GM12878 (cell line): ENCODE results near the gene DNMBP. TPM values are rescaled to one million over a fixed set of nuclear protein-coding genes. Genes with fewer than 3 reads are reported as not detected.

Experiments used
- ATAC-seq: fragments of 200-7000 bp; cut with Tn5 transposase; 3 replicates; pipeline ENCODE4 v1.9.1; 2020; ENCODE audit warnings: mild to moderate bottlenecking, moderate library complexity
- BruUV-seq: library from RNA; stranded (reverse); fragments of 400-500 nt; replicated peaks from 2 replicates; lab custom pipeline; 2021; lab: Mats Ljungman, UMichigan
- CTCF ChIA-PET: fragments of 300-600 bp; sonication (Branson Sonifier 250); formaldehyde crosslinking; extraction: SDS; loops from one replicate; lab custom pipeline; 2021; ENCODE audit warnings: inconsistent platforms; lab: Yijun Ruan, JAX
- POLR2A ChIA-PET: fragments of 350-600 bp; formaldehyde crosslinking; extraction: SDS; loops from one replicate; lab custom pipeline; 2021; ENCODE audit warnings: inconsistent platforms; lab: Charles Lee
- RAD21 ChIA-PET: fragments of 300-600 bp; sonication (Branson Sonifier 250); formaldehyde crosslinking; loops from one replicate; lab custom pipeline; 2023; ENCODE audit warnings: antibody characterized with exemption; ENCODE audit not compliant: unreplicated experiment; lab: Charles Lee
- SMC1A ChIA-PET: fragments of 300-600 bp; sonication (Branson Sonifier 250); formaldehyde crosslinking; loops from one replicate; lab custom pipeline; 2023; ENCODE audit not compliant: unreplicated experiment, uncharacterized antibody; lab: Charles Lee
- DNase-seq: peaks from one replicate; pipeline ENCODE4 v3.0.0-alpha.2; 2011; ENCODE audit warnings: low read depth, low spot score
- FAIRE-seq: peaks from 3 replicates; lab custom pipeline; 2011; peaks lifted over from hg19 to GRCh38; lab: Jason Lieb, UNC
- H2AFZ ChIP-seq: 2 replicates; pipeline ENCODE4 v1.6.0; 2011; ENCODE audit warnings: low read depth, low read length, control low read depth; ENCODE audit not compliant: control insufficient read depth
- H3K27ac ChIP-seq: 2 replicates; pipeline ENCODE4 v1.5.1; 2011; ENCODE audit warnings: control low read depth; ENCODE audit not compliant: control insufficient read depth, insufficient read depth
- H3K27me3 ChIP-seq, 2 experiments: replicated peaks in 1 of 2; 2 replicates each; pipeline versions ENCODE4 v1.6.0 to v1.6.1; 2011; ENCODE audit warnings: low read length in 1 of 2; ENCODE audit not compliant: control insufficient read depth in 2 of 2, insufficient read depth in 2 of 2
- H3K36me3 ChIP-seq, 2 experiments: 2 replicates each; pipeline ENCODE4 v1.5.1; 2011; ENCODE audit warnings: low read length in 1 of 2; ENCODE audit not compliant: control insufficient read depth in 2 of 2, insufficient read depth in 2 of 2
- H3K4me1 ChIP-seq: 2 replicates; pipeline ENCODE4 v1.6.1; 2011; ENCODE audit warnings: mild to moderate bottlenecking, low read length, moderate library complexity, mixed read lengths; ENCODE audit not compliant: control insufficient read depth, insufficient read depth
- H3K4me2 ChIP-seq: 2 replicates; pipeline ENCODE4 v1.6.0; 2011; ENCODE audit warnings: control low read depth; ENCODE audit not compliant: control insufficient read depth, insufficient read depth
- H3K4me3 ChIP-seq: fragments of 200-600 bp; sonication (generic); 2 replicates; pipeline ENCODE4 v1.5.1; 2016
- H3K79me2 ChIP-seq: 2 replicates; pipeline ENCODE4 v1.6.0; 2011; ENCODE audit warnings: low read length; ENCODE audit not compliant: control insufficient read depth, insufficient read depth
- H3K9ac ChIP-seq: 2 replicates; pipeline ENCODE4 v1.8.0; 2011; ENCODE audit warnings: low read length, control low read depth, mixed read lengths; ENCODE audit not compliant: control insufficient read depth, insufficient read depth
- H3K9me3 ChIP-seq: replicated peaks from 3 replicates; pipeline ENCODE4 v1.5.1; 2011; ENCODE audit warnings: mild to moderate bottlenecking, low read length; ENCODE audit not compliant: control insufficient read depth, insufficient read depth
- H4K20me1 ChIP-seq: 2 replicates; pipeline ENCODE4 v1.6.0; 2011; ENCODE audit not compliant: control insufficient read depth, insufficient read depth
- BRCA1 ChIP-seq: IDR thresholded peaks from 2 replicates; pipeline ENCODE4 v1.6.1; 2011; ENCODE audit warnings: low read depth, low read length, improper control_type of control experiment
- CBX3 ChIP-seq: fragments of 200-600 bp; sonication (generic); IDR thresholded peaks from 2 replicates; pipeline ENCODE4 v1.6.1; 2016; ENCODE audit warnings: low read depth, borderline replicate concordance
- ETV6 ChIP-seq, 2 experiments: fragments of 450-650 bp in 1 of 2; IDR thresholded peaks in 1 of 2; conservative IDR thresholded peaks in 1 of 2; 2 replicates each; pipeline ENCODE4 v1.6.1; 2014; ENCODE audit warnings: antibody characterized with exemption in 1 of 2, borderline replicate concordance in 1 of 2, low read depth in 1 of 2, mild to moderate bottlenecking in 1 of 2, moderate library complexity in 1 of 2
- MYC ChIP-seq: IDR thresholded peaks from 2 replicates; pipeline ENCODE4 v1.6.1; 2011; ENCODE audit warnings: mild to moderate bottlenecking, low read length, moderate library complexity, inconsistent platforms; ENCODE audit not compliant: insufficient read depth, insufficient replicate concordance, insufficient read length, severe bottlenecking
- RAD51 ChIP-seq: fragments of 450-650 bp; IDR thresholded peaks from 2 replicates; pipeline ENCODE4 v1.6.1; 2016; ENCODE audit warnings: moderate library complexity, mild to moderate bottlenecking, inconsistent platforms
- STAT3 ChIP-seq: IDR thresholded peaks from 2 replicates; pipeline ENCODE4 v1.6.1; 2011; ENCODE audit warnings: low read depth, low read length, improper control_type of control experiment
- ZNF24 ChIP-seq: fragments of 450-650 bp; IDR thresholded peaks from 2 replicates; pipeline ENCODE4 v1.6.1; 2017; ENCODE audit warnings: antibody characterized with exemption, mild to moderate bottlenecking
- ZNF384 ChIP-seq: IDR thresholded peaks from 2 replicates; pipeline ENCODE4 v1.6.1; 2012; ENCODE audit warnings: low read depth, mild to moderate bottlenecking, low read length, improper control_type of control experiment, borderline replicate concordance
- WGBS: methylation state at CpG from one replicate; pipeline ENCODE4 v1.1.6; 2016; ENCODE audit warnings: low lambda C conversion rate; ENCODE audit not compliant: insufficient replicate concordance, insufficient coverage; ENCODE audit errors: missing lambda C conversion rate; 5-methylcytosine and 5-hydroxymethylcytosine counted together
- in situ Hi-C: fragments of 300-500 bp; cut with MboI; formaldehyde crosslinking; loops from 9 replicates; pipeline ENCODE4 v1.14.3; 2018; ENCODE audit warnings: mixed read lengths
- intact Hi-C: fragments of 100-400 bp; cut with micrococcal nuclease; formaldehyde crosslinking; loops from one replicate; pipeline ENCODE4 v1.14.2; 2022; ENCODE audit not compliant: unreplicated experiment
- polyA plus RNA-seq, 11 experiments: library from polyadenylated mRNA; depleted of rRNA in 4 of 11; unstranded in 6 of 11; stranded (reverse) in 5 of 11; fragments of >200 nt; fragmentation: Nextera tagmentation in 4 of 11; fragmentation: Illumina TruSeq in 1 of 11; extraction: Ambion mirVana in 4 of 11; extraction: Trizol in 1 of 11; gene quantifications; 1 replicate in 1 of 11; 2 replicates in 10 of 11; pipeline versions ENCODE4 v1.2.1 to v1.2.3, GENCODE V29; 2011 to 2016; ENCODE audit warnings: inconsistent platforms in 2 of 11, missing spikeins in 2 of 11, low read depth in 1 of 11
- total RNA-seq, 4 experiments: library from RNA; depleted of rRNA in 3 of 4; stranded (reverse); fragments of >200 nt in 3 of 4; fragmentation: Illumina TruSeq in 1 of 4; extraction: Trizol in 1 of 4; gene quantifications; 2 replicates each; pipeline versions ENCODE4 v1.2.1 to v1.2.3, GENCODE V29; 2013 to 2021
- TF ChIP-seq, protein P1 (sequence below): fragments of 450-650 bp; IDR thresholded peaks from 2 replicates; pipeline ENCODE4 v1.6.1; 2017; ENCODE audit warnings: low read depth, mild to moderate bottlenecking, moderate library complexity

The DNMBP gene
- total and polyA plus RNA-seq, 10 of the 15 experiments (the other 5 are each of a cell fraction or from before 2014, with no cell fraction given): 7.1 to 45.0 (median 22.0) TPM

- TF ChIP-seq, protein P1, sequence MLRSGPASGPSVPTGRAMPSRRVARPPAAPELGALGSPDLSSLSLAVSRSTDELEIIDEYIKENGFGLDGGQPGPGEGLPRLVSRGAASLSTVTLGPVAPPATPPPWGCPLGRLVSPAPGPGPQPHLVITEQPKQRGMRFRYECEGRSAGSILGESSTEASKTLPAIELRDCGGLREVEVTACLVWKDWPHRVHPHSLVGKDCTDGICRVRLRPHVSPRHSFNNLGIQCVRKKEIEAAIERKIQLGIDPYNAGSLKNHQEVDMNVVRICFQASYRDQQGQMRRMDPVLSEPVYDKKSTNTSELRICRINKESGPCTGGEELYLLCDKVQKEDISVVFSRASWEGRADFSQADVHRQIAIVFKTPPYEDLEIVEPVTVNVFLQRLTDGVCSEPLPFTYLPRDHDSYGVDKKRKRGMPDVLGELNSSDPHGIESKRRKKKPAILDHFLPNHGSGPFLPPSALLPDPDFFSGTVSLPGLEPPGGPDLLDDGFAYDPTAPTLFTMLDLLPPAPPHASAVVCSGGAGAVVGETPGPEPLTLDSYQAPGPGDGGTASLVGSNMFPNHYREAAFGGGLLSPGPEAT: no peak
- no peak for TF ChIP-seq RAD51
- TF ChIP-seq BRCA1: no peak
Measured at GRCh38 chr10:100024748-100025147, 15.0 kb upstream of the DNMBP start (continued).

DNA sequence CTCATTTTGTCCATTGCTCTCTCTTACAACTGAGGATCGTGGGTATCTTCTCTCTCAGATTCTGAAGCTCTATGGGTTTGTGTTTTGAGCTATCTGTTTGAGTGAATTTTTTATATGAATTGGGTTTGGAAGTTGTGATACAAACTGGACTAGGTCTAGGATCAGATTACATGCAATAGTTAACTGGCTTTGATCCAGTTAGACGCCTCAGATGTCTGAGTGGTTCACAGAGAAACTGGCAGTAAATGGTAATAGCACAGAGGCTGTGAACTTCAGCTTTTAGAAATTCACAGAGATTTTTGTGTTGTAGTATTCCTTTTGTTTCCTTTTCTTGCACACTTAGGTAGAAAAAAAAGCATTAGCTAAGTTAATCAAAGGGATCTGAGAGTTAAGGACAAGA is 12.7 kb upstream of the DNMBP start:
- H3K4me2 ChIP-seq: no peak overlapping the region
- DNase-seq (no peak), FAIRE-seq (no peak), ATAC-seq (no peak)
- peak overlapping the region; percentile 31; the same call in 1 of the 2 replicates for H3K27ac ChIP-seq
- H3K79me2 ChIP-seq: no peaks in the 10 kb centered on the region
- no peaks in the 10 kb centered on the region for H4K20me1 ChIP-seq
- ChIA-PET CTCF (interaction anchor here (1.0 to 3.0 kb wide), 9 partner anchors 12 to 176 kb away, joined by 4 to 33 read pairs (median 6); no protein-coding TSS in a partner anchor), RAD21 (interaction anchor here (2.1 to 2.5 kb wide), 3 partner anchors 13 to 176 kb away, joined by 11 to 14 read pairs (median 11); partner anchors contain the start of gene DNMBP), SMC1A (interaction anchor here (0.6 to 6.3 kb wide), 7 partner anchors 8 to 46 kb away, joined by 4 to 54 read pairs (median 14); partner anchors contain the start of gene DNMBP), POLR2A (interaction anchor here (0.9 to 1.7 kb wide), 3 partner anchors 11 to 27 kb away, joined by 3 read pairs; no protein-coding TSS in a partner anchor)
- H3K27me3 ChIP-seq: no peaks in the 10 kb centered on the region
- no TSS peak for BruUV-seq
- no peak overlapping the region for H2AFZ ChIP-seq
- H3K9me3 ChIP-seq: no peaks in the 10 kb centered on the region; the same call in 2 of the 3 replicates
- no peak overlapping the region for H3K4me3 ChIP-seq
- H3K4me1 ChIP-seq: peaks cover 22% of the 10 kb centered on the region
- intact Hi-C loops (no loop called here), in situ Hi-C loops (no loop called here)
- no peaks in the 10 kb centered on the region for H3K36me3 ChIP-seq
- TF ChIP-seq CBX3 (no peak), ETV6 (conservative IDR thresholded peaks at IDR 0.05 in 1 of 2, IDR thresholded peaks at IDR 0.05 in 1 of 2; ENCODE audit: borderline replicate concordance in 1 of 2, low read depth in 1 of 2) (no peak), ZNF384 (no peak), STAT3 (no peak), MYC (no peak), ZNF24 (no peak)
- H3K9ac ChIP-seq: no peak overlapping the region
- 93% methylated on average over 2 of the region's 2 CpGs for WGBS
